Muscle of back (tissue), 11 donors: Measurements from ENCODE around the gene RALGPS1. TPM values are rescaled to one million over a fixed set of nuclear protein-coding genes. Genes with fewer than 3 reads are reported as not detected.

Source experiments
- DNase-seq, 3 donors: peaks; one replicate each; pipeline versions ENCODE4 v3.0.0 to v3.0.0-alpha.2; 2013
- polyA plus RNA-seq, 10 donors: library from polyadenylated mRNA; unstranded; fragments of 120-200 nt; gene quantifications; one replicate each; pipeline ENCODE4 v1.2.1, GENCODE V29; 2013; ENCODE audit not compliant: insufficient read length in 10 of 10

The RALGPS1 gene
- polyA plus RNA-seq, 10 donors, result 4.6 to 11.4 (median 7.5) TPM

DNA sequence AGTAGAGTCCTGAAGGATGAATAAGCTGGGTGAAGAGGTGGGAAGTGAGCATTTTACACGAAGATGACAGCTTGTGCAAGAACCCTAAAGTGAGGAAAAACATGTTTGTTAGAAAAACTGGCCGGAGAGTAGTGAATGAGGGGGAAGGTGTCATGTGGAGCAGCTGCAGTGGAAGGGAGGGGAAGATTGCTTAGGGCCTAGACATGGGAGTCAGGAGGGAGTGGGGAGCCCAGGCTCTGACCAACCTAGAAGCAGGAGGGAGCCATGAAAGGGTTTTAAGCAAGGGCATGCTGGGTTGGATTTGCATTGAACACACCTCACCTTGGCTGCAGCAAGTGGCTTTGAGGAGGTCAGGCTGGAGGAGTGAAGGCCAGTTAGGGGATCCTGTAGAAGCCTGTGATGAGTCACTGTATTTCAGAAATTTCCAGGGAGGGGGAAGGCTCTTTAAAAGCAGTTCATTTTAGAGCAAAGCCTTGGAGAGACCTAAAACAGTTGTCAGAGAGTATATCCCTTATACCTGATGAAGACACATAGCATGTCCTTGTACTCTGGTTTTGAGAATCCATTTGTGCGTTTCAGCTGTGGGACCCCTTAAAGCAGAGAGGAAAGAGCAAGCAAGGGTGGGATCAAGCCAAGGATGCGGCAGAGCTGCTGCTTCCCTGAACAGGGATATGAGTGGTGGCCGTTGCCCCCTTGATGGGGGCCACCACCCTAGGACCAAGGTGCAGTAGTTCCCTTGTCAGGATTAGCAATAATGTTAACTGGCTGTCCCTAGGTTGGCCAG, 162.5 kb downstream of the RALGPS1 start:
- no peak for DNase-seq

DNA sequence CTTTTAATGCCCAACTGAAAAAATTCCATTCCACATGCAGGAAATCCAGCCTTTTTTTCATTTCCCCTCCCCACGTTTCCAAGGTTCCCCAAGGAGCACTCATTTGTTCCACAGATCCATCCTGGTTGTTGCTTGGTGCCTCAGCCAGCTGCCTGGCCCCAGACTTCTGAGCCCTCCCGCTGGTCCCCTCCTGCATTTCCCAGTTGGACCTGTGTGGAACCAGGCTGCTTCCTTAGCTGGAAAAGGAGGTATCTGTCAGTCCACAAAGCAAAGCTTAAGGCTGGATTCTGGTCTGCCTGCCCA, 163.0 kb downstream of the RALGPS1 start:
- DNase-seq, result no peak

DNA sequence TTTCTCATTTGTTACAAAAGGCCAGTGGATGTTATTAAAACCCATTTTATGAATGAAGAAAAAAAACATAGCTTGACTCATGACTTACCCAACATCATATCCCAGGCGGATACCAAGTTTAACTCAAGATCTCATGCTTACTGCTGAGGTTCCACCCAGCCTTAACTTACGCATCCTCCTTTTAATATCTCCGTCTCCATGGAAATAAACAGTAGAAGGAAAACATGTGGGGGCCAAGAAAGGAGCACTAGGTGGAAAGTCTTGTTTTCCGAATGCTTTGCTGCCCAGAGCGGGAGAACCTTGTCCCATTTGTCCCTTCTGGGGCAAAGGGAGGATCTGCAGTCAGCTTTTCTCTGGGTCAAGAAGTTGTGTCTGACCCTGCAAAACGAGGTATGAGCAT, 163.8 kb downstream of the RALGPS1 start:
- no peak for DNase-seq

DNA sequence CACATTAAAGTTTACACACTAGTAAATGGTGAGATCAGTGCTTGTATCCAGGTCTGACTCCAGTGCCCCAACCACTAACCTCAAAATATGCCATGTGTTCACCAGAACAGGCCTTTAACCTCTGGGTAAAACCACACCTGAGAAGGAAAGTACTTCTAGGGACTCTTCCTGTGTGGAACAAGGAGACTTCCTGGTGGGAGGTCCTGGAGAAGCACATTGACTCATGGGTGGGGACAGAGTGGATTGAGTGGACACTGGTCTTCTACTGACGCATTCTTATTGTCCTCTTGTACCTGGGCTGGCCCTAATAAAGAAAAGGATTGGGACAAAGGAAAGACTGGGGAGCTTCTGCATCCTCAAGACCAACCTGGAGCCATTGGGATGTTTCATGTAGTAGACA, 164.4 kb downstream of the RALGPS1 start:
- no peak for DNase-seq

DNA sequence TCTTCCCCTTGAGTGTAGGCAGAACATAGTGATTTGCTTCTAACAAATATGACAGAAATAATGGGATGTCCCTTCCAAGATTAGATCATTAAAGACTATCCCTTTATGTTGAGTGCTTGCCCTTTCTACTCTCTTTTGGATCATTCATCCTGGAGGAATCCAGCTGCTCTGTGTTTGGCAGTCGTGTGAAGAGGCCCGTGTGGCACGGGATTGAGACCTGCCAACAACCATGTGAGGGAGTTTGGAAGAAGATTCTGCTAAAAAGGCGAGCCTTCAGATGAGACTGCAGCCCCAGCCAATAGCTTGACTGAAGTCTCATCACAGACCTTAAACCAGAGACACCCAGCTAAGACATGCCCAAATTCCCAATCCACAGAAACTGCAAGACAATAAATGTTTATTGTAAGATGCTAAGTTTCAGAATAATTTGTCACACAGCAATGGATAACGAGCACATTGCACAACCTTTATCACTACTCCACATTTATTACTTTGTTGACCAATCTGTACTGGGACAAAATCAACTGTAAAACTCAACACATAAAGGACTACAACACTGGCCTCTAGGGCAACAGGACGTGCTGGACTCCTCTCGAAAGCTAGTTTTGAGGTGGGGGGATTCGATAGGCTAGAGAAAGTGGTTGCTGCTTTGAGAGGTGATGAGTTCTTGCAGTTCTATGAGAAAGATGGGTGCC, 165.0 kb downstream of the RALGPS1 start:
- DNase-seq, result no peak

DNA sequence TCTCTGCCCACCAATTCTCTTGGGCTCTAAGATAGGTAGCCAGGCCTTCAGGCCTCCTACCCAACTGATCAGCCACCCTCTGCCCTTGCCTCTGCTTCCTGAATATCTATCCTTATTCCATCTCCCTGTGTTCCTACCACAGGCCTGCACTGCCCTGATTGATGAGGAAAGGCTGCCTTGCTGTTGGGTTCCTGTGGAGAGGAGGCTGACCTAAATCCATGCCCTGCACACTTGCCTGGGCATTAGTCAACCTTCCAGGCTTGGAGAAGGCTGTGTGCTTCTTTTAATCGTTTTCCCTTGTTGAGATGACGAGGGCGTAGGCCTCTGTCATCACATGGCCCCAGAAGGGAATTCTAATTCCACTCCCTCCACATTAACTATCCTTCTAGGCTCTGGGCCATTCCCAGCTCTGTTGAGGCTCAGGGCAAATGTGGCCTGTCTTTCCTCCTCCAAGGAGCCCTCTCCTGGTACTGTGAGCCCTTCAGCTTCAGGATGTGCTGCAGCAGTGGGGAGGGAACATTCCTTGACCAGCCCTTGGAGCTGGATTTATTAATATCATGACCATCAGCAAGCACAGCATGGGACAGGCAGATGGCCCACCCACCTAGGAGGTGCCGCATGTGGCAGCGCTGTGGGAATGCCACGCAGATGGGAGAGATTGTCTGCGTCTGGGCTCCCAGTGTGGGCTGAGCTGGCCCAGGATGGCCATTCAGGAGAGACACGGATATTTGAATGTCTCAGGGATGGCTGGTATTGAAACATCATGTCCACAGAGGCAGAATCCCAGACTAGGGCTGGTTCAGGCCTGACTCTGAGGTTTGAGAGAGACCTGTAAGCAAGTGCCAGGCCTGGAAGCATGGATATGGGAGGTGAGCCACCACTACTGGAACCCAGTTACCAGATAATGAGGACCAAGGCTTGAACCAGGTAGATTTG, 166.9 kb downstream of the RALGPS1 start:
- DNase-seq, result no peak

DNA sequence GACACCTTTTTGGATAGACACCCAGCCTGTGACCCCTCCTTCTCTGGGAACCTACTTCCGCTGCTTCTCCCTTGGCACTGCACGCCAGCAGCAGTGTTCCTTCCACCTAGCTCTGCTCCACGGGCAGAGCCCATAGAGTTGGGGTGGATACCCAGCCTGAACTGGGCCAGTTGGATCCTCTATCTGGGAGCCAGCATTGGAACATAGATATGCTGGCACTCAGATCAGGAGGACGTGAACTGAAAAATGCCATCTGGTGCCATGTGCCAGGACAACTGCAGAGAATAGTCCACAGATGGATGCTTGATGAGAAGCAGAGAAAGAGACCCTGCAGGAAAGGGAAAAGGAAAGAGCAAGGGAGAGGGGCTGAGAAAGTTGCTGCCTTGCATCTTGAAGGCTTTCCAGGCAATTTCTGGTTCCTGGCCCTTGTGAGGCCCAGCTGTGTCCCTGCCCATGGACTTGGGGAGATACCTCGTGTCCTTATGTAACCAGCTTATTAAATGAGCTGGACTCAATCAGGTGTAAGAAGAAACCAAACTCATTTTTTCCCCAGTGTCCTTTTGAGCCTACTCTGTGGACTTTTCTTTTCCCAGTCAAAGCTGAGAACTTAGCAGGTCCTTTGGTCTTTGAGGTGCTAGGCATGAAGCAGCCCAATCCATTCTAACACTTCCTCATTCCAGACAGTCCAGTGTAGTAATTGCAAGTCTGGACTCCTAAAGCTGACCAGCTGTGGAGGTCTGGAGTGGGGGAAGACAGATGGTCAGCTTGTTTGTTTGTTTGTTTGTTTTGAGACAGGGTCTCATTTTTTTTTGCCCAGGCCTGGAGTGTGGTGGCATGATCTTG, 168.8 kb downstream of the RALGPS1 start:
- no peak for DNase-seq

DNA sequence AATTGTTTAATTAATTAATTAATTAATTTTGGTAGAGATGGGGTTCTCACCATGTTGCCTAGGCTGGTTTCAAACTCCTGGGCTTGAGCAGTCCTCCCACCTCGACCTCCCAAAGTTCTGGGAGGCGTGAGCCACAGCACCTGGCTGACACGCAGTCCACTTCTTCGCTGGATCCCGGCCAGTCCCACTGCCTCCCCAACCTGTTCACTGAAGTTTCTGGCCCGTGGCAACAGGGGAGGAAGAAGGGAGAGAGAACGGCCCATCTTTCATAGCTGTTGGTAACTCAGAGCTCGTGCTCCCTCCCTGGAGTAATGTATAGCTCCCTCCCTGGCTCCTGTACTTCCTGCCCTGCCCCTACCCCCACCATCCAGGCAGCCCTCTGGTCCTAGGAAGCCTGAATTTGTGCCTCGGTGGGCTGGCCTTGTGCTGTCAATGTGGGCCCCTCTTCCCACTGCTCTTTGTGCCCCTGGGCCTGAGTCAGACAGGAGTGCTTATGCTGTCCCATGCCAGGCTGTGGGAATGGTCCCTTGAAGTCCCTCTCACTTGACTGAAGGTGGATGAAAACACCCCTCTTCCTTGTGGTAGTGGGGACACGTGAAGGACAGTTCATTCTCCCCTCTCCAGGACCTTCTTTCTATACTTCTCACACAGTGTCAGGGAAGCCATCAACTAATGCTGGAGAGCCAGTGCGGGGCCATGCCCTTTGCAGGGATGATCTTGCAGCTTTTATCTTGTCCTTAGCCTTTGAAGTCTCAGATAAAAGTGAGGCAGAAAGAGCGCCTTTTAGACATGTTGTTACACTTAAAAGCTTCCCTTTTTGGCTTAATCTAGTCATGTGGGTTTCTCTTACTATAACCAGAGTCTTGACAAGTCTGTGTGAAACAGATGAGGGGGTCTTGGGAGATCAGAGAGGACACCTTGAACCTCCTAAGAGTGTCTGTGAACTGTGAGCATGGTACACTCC, 169.8 kb downstream of the RALGPS1 start:
- no peak for DNase-seq

DNA sequence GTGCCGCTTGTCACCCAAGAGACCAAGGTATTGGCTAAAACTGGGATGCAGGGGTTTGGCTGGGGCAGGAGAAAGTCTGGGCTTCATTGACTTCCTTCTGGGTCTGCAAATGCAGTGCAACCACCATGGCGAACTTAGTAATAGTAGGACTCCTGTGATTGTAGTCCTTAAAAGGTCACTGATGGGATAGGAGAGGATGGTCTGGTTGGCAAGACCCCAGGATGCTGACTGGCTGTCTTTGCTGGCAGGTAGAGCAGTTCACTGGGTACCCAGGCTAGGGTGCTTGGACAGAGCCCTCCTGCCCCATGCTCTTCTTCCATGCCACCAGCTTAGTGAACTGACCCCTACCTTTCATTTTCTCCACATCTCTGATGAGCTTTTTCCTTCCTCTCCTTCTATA, 170.6 kb downstream of the RALGPS1 start:
- no peak for DNase-seq

DNA sequence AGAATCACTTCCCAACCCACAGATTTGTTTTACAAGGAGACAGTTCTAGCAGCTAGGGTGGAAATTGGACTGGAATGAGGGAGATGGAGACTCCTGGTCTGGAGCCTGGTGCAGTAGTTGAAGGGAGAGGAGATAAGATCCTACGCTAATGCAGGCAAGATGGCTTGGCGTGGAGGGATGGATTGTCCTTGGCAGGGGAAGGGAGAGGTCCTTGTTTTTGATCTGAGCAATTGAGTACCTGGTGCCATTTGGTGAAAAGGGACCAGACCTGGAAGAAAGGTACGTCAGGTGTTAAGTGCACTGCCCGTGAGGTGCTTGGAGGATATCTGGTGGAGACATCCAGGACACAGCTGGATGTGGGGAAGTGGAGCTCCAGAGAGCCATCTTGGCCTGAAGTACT, 172.2 kb downstream of the RALGPS1 start:
- no peak for DNase-seq

DNA sequence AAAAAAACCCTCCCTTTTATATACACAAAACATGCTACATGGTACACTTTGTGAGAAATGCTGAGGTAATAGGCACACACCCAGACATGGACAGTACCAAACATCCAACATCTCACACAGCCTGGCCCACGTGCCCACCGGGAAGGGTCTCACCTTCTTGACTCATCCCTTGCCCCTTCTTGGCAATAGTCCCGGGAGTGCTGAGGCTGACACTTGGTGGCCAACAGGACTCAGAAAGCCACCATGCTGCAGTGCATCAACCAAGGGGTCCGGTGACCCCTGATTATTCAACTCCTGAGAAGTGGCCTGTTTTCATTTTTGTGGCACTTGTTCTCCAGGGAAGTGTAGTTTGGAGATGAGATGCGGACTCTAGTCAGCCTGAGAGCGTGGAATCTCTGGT, 172.8 kb downstream of the RALGPS1 start:
- no peak for DNase-seq

DNA sequence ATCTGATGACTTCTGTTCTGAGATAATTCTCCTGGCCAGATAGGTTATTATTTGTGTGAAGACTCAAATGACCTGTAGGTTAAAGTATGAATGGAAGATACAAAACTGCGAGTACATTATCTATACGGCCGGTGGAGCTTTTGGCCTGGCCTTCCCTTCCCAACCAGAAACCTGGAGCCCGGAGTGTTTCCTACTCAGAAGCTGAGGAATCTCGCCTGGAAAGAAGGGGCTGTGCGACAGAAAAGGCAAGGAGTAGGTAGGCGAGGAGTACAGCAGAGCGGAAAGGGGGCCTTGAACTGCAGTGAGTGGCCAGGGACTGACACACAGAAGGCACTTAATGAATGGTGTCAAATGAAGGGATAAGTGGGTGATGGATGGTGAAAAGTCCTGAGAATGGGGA, 173.3 kb downstream of the RALGPS1 start:
- no peak for DNase-seq

DNA sequence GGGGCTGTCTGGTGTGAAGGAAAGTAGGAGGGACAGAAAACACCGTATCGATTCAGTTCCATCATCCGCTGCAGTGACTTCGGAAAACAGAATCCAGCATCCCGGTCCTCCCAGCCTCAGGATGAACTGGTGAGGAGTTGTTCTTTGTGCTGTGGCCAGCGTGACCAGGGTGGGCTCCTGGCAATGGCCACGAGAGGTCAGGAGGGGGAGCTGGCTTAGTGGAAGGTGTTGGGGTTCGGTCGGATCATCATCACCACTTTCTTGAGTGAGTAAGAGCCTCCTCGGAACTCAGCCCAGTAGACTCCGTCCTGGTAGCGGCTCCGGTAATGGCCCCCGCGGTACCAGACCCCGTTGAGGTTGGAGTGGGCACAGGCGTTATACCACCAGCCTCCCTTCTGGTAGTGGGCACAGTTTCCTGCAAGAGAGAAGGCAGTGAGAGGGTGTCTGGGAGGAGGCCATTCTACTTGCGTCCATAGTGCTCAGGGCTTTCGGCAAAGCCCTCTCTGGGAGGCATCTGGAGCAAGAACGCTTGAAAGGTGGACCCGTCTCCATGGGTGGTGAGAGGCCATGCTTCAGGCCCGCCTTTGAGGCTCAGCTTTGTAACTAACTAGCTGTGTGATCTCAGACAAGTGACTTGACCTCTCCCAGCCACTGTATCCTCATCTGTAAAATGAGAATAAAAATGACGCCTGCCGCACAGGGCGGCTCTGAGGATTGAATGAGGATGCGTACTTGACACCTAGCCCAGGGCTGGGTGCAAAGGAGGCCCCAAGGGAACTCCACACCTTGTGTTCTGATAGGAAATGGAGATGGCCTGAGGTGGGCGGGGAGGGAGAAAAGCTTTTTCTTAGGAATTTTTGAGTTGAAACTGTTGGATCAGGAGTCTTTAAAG, 174.4 kb downstream of the RALGPS1 start:
- DNase-seq, result no peak

DNA sequence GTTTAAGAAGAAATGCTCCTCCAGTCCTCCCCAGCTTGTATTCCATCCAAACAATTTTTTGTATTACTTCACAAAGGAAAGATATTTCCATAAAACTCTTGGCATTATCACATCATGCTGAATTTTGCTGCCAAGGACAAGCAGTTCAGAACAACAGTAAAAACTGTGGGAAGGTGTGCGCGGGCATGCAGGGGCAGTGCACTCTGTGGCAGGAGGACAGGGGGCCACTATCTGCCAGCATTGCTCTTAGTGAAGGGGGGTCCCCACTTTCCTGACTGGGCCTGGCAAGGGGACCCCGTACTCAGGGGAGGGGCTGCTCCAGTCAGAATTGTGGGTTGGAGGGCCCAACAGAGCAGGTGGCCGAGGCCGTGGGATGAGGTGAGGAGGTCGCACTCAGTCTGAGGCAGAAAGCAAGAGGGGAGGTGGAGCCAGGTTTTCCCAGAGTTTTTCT, 175.1 kb downstream of the RALGPS1 start:
- DNase-seq, result peak in 2 of 3 donors; percentile 51 to 71

DNA sequence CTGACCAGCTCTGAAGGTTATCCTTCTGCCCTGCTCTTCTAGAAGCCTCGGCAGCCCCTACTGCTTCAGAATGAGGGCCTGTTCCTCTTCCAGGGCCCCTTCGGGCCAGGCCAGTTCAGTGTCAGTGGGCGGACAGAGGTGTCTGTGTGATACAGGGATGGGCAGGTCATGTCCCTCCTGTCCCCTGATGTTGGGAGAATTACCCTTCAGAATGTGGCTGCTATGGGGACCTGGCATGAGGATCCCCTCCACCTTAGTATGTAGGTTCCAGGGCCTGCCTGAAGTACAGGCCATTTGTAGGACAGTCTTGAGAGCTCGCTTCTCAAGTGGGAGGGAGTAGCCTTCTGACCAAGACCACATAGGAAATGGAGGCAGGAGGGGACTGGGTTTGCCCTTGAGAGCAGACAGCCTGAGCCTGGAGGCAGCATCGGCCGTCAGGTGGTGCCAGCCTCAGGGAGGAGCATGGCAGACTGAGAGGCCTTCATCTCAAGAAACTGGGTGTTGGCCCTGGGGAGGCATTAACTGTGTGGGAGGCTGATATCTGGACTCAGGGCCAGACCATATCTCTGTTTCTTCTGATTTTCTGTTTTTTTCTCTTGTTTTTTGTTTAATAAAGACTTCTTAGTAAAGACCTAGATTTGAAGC, 175.9 kb downstream of the RALGPS1 start:
- no peak for DNase-seq

DNA sequence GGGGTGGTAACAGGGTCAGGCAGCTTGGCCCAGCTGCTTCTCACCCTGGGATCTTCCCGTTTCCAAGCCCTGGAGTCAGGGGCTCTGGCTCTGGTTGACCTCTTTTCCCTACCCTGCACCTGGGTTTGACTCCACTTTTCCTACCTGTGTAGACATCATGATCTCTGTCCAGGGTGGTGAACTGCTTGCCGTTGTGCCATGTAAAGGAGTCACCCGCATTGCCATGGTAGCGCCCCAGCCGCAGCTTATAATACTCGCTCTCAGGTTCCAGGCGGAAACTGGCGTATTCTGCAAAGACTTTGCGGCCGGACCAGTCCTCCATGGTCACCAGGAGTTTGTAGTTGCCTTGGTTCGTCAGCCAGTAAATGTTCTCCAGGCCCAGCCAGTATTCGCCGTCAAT, 176.9 kb downstream of the RALGPS1 start:
- DNase-seq, result no peak

DNA sequence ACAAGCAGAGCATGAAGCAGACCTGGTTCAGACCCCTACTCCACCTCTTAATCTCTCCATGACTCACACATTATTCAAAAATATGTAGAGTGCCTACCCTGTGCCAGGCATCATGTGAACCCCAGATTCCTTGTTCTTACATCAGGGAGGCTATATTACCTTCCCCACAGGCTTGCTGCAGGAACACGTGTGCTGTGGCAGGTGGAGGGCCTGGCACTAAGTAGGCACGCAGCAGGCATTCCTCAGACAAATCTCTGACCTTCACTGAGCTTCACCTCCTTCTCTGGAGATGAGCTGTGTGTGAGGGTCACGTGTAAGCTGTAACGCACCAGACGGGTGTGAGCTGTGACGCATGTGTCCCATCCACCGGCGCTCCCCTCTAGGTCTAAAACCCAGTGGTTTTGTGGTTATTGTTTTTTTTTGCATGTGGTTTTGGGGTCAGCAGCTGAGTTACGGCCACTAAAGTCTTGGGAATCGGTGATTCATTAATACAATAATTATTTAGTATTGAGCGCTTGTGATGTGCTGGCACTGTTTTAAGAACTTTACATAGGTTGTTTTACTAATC, 177.5 kb downstream of the RALGPS1 start:
- no peak for DNase-seq

DNA sequence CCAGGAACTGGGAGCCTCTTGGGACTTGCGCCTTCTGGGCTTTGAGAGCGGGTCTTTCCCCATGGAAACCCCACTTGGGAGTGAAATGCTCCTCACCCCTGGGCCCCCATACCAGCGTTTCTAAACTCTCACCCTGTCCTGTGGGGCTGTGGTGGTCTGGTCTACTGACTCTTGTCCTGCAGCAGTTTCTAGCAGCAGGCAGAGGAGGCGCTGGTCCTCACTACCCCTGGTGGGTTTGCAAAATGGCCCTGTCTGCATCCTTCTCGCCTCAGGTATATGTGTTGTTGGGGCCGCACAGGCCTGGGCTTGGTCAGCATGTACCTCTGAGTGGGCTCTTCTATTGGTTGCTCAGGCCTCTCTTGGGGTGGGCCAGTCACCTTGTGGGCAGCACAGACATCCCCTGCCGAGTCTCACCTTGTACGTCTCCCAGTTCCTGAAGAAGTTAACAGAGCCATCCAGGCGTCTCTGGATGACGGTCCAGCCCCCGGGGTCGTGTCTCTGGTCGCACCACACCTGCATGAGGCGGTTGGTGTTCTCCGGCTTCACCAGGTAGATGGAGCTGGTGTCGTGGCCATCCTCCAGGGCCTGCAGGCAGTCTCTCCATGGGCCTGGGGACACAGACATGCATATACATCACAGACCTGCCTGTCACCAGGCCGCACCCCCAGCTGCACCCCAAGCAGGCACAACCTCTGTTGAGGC, 178.9 kb downstream of the RALGPS1 start:
- DNase-seq, result no peak
